ENCODE measurements around the gene CUX1.

CUX1 gene

GRCh38 chr7:102234801-102235550 is 417.6 kb downstream of the CUX1 start:
- Histone ChIP-seq H3K36me3 (ENCODE audit: insufficient read depth, low read length) (peaks cover 47% of the 10 kb centered on the region), H3K27ac (ENCODE audit: low read depth, low read length) (no peak overlapping the region)

GRCh38 chr7:102236102-102236501 is 418.7 kb downstream of the CUX1 start:
- Histone ChIP-seq H3K4me1 (ENCODE audit: insufficient read depth, low read length) (no peaks in the 10 kb centered on the region), H3K27ac (ENCODE audit: low read depth, low read length) (no peak overlapping the region), H3K9ac (ENCODE audit: low read depth, low read length) (no peak overlapping the region), H3K36me3 (ENCODE audit: insufficient read depth, low read length) (peaks cover 49% of the 10 kb centered on the region), H3K27me3 (ENCODE audit: insufficient read depth, low read length) (no peaks in the 10 kb centered on the region), H3K9me3 (ENCODE audit: insufficient read depth, low read depth, low read length) (no peaks in the 10 kb centered on the region), H3K4me3 (ENCODE audit: low read length) (no peak overlapping the region)
- WGBS, result 96% methylated on average over 7 of the region's 7 CpGs

More at GRCh38 chr7:102234801-102235550, 417.6 kb downstream of the CUX1 start:
- Histone ChIP-seq H3K9ac (ENCODE audit: low read depth, low read length) (no peak overlapping the region), H3K27me3 (ENCODE audit: insufficient read depth, low read length) (no peaks in the 10 kb centered on the region), H3K4me1 (ENCODE audit: insufficient read depth, low read length) (no peaks in the 10 kb centered on the region), H3K4me3 (ENCODE audit: low read length) (no peak overlapping the region), H3K9me3 (ENCODE audit: insufficient read depth, low read depth, low read length) (no peaks in the 10 kb centered on the region)
- WGBS, result 96% methylated on average over 19 of the region's 19 CpGs

DNA sequence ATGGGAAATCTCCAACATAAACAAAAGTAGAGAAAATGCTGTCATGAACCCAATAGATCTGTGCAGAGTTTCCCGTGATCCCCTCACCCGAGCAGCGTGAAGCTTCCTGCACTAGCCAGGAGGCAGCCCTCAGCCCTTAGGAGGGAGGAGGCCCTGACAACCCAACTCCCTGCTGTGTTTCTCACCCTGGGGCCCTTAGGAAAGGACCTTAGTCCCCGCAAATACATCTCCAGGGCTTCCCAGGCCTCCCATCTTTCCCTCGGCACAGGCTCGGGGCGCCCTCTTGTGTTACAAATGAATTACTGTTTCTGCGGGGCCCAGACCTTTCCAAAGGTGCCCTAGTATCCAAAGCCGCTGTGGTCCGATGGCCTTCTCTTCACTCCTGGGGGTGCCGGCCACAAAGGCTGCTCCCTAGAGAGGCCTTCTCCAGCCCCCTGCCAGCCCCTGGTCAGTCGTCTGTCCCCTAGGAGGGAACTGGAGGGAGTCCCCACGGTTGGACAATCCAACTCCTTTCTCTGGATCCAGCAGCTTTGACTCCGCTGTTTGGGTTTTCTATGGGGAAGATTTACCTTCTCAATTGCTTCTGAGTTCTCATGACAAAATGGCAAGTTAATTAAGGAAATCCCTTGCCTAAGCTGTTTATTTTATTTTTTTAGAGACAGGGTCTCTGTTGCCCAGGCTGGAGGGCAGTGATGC is 419.3 kb downstream of the CUX1 start:
- peaks cover 52% of the 10 kb centered on the region for H3K36me3 ChIP-seq (ENCODE audit: insufficient read depth, low read length)
- H3K27ac ChIP-seq (ENCODE audit: low read depth, low read length), result no peak overlapping the region

DNA sequence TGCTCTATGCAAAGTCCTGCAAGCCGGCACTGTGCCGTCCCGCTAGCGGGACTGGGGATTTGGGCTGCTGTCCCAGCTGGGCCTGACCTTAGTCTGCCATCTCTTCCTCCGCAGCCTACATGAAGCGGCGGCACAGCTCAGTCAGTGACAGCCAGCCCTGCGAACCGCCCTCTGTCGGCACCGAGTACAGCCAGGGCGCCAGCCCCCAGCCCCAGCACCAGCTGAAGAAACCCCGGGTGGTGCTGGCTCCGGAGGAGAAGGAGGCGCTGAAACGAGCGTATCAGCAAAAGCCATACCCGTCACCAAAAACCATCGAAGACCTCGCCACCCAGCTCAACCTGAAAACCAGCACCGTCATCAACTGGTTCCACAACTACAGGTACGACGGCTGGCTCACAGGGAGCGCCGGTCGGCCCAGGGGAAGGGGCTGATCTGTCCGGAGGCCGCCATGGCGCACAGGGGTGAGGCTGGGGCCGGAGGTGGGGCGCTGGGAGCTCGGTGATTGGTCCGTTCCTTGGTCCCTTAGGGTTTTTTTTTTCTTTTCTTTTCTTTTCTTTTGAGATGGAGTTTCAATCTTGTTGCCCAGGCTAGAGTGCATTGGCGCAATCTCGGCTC is 421.9 kb downstream of the CUX1 start:
- H3K27me3 ChIP-seq (ENCODE audit: insufficient read depth, low read length), result no peaks in the 10 kb centered on the region
- WGBS, result 96% methylated on average over 35 of the region's 35 CpGs
- no peak overlapping the region for H3K9ac ChIP-seq (ENCODE audit: low read depth, low read length)
- no peaks in the 10 kb centered on the region for H3K4me1 ChIP-seq (ENCODE audit: insufficient read depth, low read length)
- H3K9me3 ChIP-seq (ENCODE audit: insufficient read depth, low read depth, low read length), result no peaks in the 10 kb centered on the region
- no peak overlapping the region for H3K27ac ChIP-seq (ENCODE audit: low read depth, low read length)
- H3K4me3 ChIP-seq (ENCODE audit: low read length), result no peak overlapping the region
- H3K36me3 ChIP-seq (ENCODE audit: insufficient read depth, low read length), result peaks cover 47% of the 10 kb centered on the region

More for the DNA sequence above, 419.3 kb downstream of the CUX1 start:
- Histone ChIP-seq H3K27me3 (ENCODE audit: insufficient read depth, low read length) (no peaks in the 10 kb centered on the region), H3K4me1 (ENCODE audit: insufficient read depth, low read length) (no peaks in the 10 kb centered on the region), H3K9ac (ENCODE audit: low read depth, low read length) (no peak overlapping the region), H3K9me3 (ENCODE audit: insufficient read depth, low read depth, low read length) (no peaks in the 10 kb centered on the region), H3K4me3 (ENCODE audit: low read length) (no peak overlapping the region)
- WGBS, result 54% methylated on average over 14 of the region's 14 CpGs

DNA sequence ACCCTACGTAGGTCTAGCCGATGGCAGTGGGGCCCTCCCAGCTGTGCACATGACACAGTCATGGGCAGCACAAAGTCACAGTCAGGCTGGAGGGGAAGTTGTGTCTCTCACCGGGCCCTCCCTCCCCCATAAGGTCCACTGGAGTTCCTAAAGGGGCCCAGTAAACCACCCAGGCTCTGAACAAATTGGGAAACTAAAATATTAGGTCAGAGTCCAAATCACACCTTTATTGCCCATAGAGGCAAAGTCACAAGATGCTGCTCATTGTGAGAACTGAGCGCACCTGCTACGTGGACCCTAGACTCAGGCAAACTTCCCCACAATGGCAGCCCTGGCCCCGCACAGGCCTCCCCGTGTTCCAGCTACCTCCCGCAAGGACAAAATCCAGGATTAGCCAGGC is 424.0 kb downstream of the CUX1 start:
- WGBS, result 96% methylated on average over 8 of the region's 8 CpGs
- Histone ChIP-seq H3K27me3 (ENCODE audit: insufficient read depth, low read length) (no peaks in the 10 kb centered on the region), H3K4me3 (ENCODE audit: low read length) (no peak overlapping the region), H3K9ac (ENCODE audit: low read depth, low read length) (no peak overlapping the region), H3K36me3 (ENCODE audit: insufficient read depth, low read length) (peaks cover 40% of the 10 kb centered on the region), H3K4me1 (ENCODE audit: insufficient read depth, low read length) (no peaks in the 10 kb centered on the region), H3K27ac (ENCODE audit: low read depth, low read length) (no peak overlapping the region), H3K9me3 (ENCODE audit: insufficient read depth, low read depth, low read length) (no peaks in the 10 kb centered on the region)

GRCh38 chr7:102244601-102245000 is 427.2 kb downstream of the CUX1 start:
- Histone ChIP-seq H3K36me3 (ENCODE audit: insufficient read depth, low read length) (peaks cover 36% of the 10 kb centered on the region), H3K4me1 (ENCODE audit: insufficient read depth, low read length) (no peaks in the 10 kb centered on the region), H3K27ac (ENCODE audit: low read depth, low read length) (no peak overlapping the region), H3K9ac (ENCODE audit: low read depth, low read length) (no peak overlapping the region), H3K4me3 (ENCODE audit: low read length) (no peak overlapping the region), H3K27me3 (ENCODE audit: insufficient read depth, low read length) (no peaks in the 10 kb centered on the region), H3K9me3 (ENCODE audit: insufficient read depth, low read depth, low read length) (no peaks in the 10 kb centered on the region)
- 94% methylated on average over 4 of the region's 4 CpGs for WGBS

GRCh38 chr7:102248081-102248455 is 430.6 kb downstream of the CUX1 start:
- peaks cover 9% of the 10 kb centered on the region; the same call in 1 of the 2 replicates for H3K4me1 ChIP-seq (ENCODE audit: insufficient read depth, low read length)
- peaks cover 25% of the 10 kb centered on the region for H3K36me3 ChIP-seq (ENCODE audit: insufficient read depth, low read length)
- H3K9ac ChIP-seq (ENCODE audit: low read depth, low read length), result no peak overlapping the region; the same call in 1 of the 2 replicates
- no peaks in the 10 kb centered on the region for H3K9me3 ChIP-seq (ENCODE audit: insufficient read depth, low read depth, low read length)
- WGBS, result 95% methylated on average over 14 of the region's 14 CpGs
- no peak overlapping the region for H3K4me3 ChIP-seq (ENCODE audit: low read length)
- H3K27ac ChIP-seq (ENCODE audit: low read depth, low read length), result no peak overlapping the region
- H3K27me3 ChIP-seq (ENCODE audit: insufficient read depth, low read length), result no peaks in the 10 kb centered on the region

DNA sequence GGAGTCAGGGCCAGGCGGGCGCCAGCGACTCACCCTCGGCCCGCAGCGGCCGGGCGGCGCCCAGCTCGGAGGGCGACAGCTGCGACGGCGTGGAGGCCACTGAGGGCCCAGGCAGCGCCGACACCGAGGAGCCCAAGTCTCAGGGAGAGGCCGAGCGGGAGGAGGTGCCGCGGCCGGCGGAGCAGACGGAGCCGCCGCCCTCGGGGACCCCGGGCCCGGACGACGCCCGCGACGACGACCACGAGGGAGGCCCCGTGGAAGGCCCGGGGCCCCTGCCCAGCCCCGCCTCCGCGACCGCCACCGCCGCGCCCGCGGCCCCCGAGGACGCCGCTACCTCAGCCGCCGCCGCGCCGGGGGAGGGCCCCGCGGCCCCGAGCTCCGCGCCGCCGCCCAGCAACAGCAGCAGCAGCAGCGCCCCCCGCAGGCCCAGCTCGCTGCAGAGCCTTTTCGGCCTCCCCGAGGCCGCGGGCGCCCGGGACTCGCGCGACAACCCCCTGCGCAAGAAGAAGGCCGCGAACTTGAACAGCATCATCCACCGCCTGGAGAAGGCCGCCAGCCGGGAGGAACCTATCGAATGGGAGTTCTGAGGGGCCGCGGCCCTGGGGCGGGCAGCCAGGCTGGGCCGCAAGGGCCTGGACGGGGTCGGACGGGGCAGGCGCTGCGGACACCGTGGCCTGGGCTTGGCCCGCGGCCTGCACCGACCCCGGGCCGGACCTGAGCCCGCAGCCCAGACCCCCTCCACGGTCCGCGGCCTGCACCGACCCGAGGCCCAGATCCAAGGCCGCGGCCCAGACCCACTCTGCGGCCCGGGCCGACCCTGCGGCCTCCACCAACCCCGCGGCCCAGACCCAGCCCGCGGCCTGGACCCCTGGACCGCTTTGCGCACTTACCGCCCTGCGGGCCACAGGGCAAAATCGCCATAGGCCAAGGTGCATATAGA is 431.3 kb downstream of the CUX1 start:
- Histone ChIP-seq H3K4me3 (ENCODE audit: low read length) (no peak overlapping the region), H3K9me3 (ENCODE audit: insufficient read depth, low read depth, low read length) (no peaks in the 10 kb centered on the region), H3K27ac (ENCODE audit: low read depth, low read length) (no peak overlapping the region), H3K9ac (ENCODE audit: low read depth, low read length) (no peak overlapping the region; the same call in 1 of the 2 replicates), H3K27me3 (ENCODE audit: insufficient read depth, low read length) (no peaks in the 10 kb centered on the region), H3K4me1 (ENCODE audit: insufficient read depth, low read length) (peaks cover 9% of the 10 kb centered on the region; the same call in 1 of the 2 replicates), H3K36me3 (ENCODE audit: insufficient read depth, low read length) (peaks cover 25% of the 10 kb centered on the region)
- WGBS, result 95% methylated on average over 117 of the region's 117 CpGs

DNA sequence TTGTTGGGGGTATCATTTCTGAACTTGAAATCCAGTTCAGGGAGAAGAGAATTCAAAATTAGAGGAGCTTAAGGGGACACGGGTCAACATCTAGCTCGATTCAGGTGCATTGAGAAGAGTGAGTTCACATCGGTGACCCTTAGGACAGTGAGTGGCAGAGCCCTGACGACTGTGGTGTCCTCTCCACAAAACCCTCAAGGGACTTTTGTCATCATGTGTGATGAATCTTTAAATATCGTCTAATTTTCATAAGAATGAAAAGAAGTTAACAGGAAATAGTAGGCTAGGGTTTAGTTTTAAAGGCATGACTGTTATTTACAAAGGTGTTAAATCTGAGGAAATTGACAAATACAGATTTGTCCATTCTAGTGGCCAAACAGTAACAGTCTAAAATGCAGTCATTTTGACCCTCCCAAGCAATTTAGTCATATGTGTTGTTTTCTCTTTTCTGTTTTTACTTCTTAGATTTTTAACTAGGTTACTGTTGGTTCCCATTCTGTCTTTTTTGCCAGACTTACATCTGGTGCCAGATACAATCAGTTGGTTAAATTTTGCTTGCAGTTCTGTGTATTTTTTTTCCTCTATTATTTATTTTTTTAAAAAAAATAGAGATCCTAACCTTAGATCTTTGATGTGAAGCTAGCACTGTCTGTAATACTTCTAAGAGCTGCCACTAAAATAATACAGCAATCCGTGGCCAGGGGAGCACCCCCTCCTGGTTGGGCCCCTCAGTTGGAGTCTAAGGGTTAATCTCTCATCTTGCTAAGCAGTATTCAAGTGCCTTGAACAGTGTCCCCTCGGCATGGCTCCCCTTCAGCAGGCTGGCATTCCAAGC is 434.3 kb downstream of the CUX1 start:
- Histone ChIP-seq H3K27ac (ENCODE audit: low read depth, low read length) (no peak overlapping the region), H3K9ac (ENCODE audit: low read depth, low read length) (no peak overlapping the region), H3K9me3 (ENCODE audit: insufficient read depth, low read depth, low read length) (no peaks in the 10 kb centered on the region), H3K4me1 (ENCODE audit: insufficient read depth, low read length) (peaks cover 9% of the 10 kb centered on the region; the same call in 1 of the 2 replicates), H3K4me3 (ENCODE audit: low read length) (no peak overlapping the region), H3K27me3 (ENCODE audit: insufficient read depth, low read length) (no peaks in the 10 kb centered on the region), H3K36me3 (ENCODE audit: insufficient read depth, low read length) (peaks cover 17% of the 10 kb centered on the region)
- 84% methylated on average over 7 of the region's 7 CpGs for WGBS

DNA sequence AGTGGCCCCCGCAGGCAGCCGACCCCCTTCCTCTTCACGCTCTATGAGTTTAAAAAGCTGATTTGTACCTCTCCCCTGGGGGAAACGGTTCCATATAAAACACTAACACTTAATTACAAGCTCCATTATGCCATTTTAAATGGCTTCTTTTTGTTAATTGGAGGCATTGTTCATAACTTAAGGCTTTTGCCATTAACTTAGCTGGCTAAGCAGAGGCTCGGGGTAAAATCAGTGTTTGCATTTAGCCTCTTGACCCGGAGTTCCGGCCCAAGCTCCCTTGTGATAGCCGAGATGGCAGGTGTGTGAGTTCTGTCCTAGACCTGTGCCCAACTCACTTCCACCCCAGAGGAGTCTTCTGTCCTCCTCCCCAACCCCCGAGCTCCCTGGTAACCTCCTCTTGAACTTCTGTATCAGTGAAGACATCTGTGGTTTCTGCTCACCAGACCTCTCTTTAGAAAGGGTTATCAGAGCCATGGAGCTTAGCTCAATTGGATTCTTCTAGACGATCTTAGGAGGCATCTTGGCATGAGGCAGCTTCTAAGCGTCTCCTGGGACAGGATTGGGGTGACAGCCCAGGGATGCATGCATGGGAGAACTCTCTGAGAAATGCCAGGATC is 435.0 kb downstream of the CUX1 start:
- Histone ChIP-seq H3K4me1 (ENCODE audit: insufficient read depth, low read length) (peaks cover 9% of the 10 kb centered on the region; the same call in 1 of the 2 replicates), H3K27me3 (ENCODE audit: insufficient read depth, low read length) (no peaks in the 10 kb centered on the region), H3K9me3 (ENCODE audit: insufficient read depth, low read depth, low read length) (no peaks in the 10 kb centered on the region), H3K9ac (ENCODE audit: low read depth, low read length) (no peak overlapping the region), H3K36me3 (ENCODE audit: insufficient read depth, low read length) (peaks cover 15% of the 10 kb centered on the region), H3K27ac (ENCODE audit: low read depth, low read length) (no peak overlapping the region), H3K4me3 (ENCODE audit: low read length) (no peak overlapping the region)
- 81% methylated on average over 11 of the region's 11 CpGs for WGBS

Data from HUES64 (cell line).